Ovary (tissue), 9 donors: ENCODE results near the gene ADGRE2. TPM values are rescaled to one million over a fixed set of nuclear protein-coding genes. Genes with fewer than 3 reads are reported as not detected.

Experiments
- DNase-seq, 5 donors: peaks; one replicate each; pipeline ENCODE4 v3.0.0-alpha.2; 2019 to 2020
- H3K27ac ChIP-seq, 2 donors: fragments of 200-600 bp; one replicate each; pipeline versions ENCODE4 v1.5.1 to v1.8.0; 2019 to 2022
- H3K27me3 ChIP-seq: fragments of 200-600 bp; one replicate; pipeline ENCODE4 v1.8.0; 2022
- H3K36me3 ChIP-seq: fragments of 200-600 bp; sonication (generic); one replicate; pipeline ENCODE4 v1.5.1; 2019
- H3K4me1 ChIP-seq: one replicate; pipeline ENCODE4 v1.8.1; 2013; ENCODE audit warnings: mild to moderate bottlenecking, moderate library complexity; ENCODE audit not compliant: insufficient read depth
- H3K4me3 ChIP-seq: fragments of 200-600 bp; sonication (generic); one replicate; pipeline ENCODE4 v1.5.1; 2017
- H3K9me3 ChIP-seq, 2 donors: fragments of 200-600 bp in 1 of 2; sonication (generic) in 1 of 2; one replicate each; pipeline versions ENCODE4 v1.5.1 to v1.8.1; 2013 to 2019; ENCODE audit warnings: mild to moderate bottlenecking in 1 of 2, moderate library complexity in 1 of 2
- EP300 ChIP-seq: sonication (generic); formaldehyde crosslinking; IDR thresholded peaks from one replicate; pipeline ENCODE4 v1.6.1; 2017; ENCODE audit warnings: antibody characterized with exemption
- POLR2A ChIP-seq: fragments of 450-650 bp; IDR thresholded peaks from one replicate; pipeline ENCODE4 v1.6.1; 2017; ENCODE audit warnings: antibody characterized with exemption, mild to moderate bottlenecking, moderate library complexity
- WGBS, 3 donors: extraction: QIAGEN DNeasy Blood & Tissue Kit in 1 of 3; methylation state at CpG; one replicate each; pipeline versions ENCODE4 v1.1.5 to v1.1.7; 2013 to 2017; 5-methylcytosine and 5-hydroxymethylcytosine counted together
- intact Hi-C, 4 donors: fragments of 100-400 bp; cut with DNase I; formaldehyde crosslinking; loops; one replicate each; pipeline versions ENCODE4 v1.11.0 to v1.15.1; 2022 to 2023
- polyA plus RNA-seq, 2 donors: library from polyadenylated mRNA; stranded (reverse); fragments of 200-250 nt in 1 of 2; fragments of 350-450 nt in 1 of 2; fragmentation: Illumina TruSeq in 1 of 2; extraction: RNeasy Lipid Tissue Mini Kit (QIAGEN cat#74804) in 1 of 2; gene quantifications; one replicate each; pipeline ENCODE4 v1.2.3, GENCODE V29; 2013 to 2014
- total RNA-seq, 7 donors: library from RNA; depleted of rRNA in 2 of 7; stranded (reverse); fragments of >200 nt in 2 of 7; fragmentation: NEBNext Ultra II Directional in 3 of 7; extraction: Animal tissue kit (Norgen Biotek cat#: 25700) in 3 of 7; gene quantifications; one replicate each; pipeline versions ENCODE4 v1.1.0 to v1.2.4, GENCODE V29; 2016 to 2023
- TF ChIP-seq, protein P1 (sequence below), 3 donors: fragments of 450-650 bp in 2 of 3; fragments of 200-600 bp in 1 of 3; IDR thresholded peaks; one replicate each; pipeline versions ENCODE4 v1.5.1 to v1.8.0; 2016 to 2022; ENCODE audit warnings: antibody characterized with exemption in 3 of 3, mild to moderate bottlenecking in 1 of 3
- donor health status: DM: no; HTN: no; CAD: no; lungs with moderate emphysema.
- donor health status: DM: no; HTN: no; CAD: no.
- donor health status: Bipolar disorder and iron deficiency.
- donor health status: DM: yes; HTN: yes; CAD: no.
- donor health status: DM: no; HTN: no; CAD: no.
- donor health status: DM: yes; HTN: yes; CAD: no.

ADGRE2 gene
- total and polyA plus RNA-seq, 9 donors: 0.24 to 4.2 (median 1.0) TPM

DNA sequence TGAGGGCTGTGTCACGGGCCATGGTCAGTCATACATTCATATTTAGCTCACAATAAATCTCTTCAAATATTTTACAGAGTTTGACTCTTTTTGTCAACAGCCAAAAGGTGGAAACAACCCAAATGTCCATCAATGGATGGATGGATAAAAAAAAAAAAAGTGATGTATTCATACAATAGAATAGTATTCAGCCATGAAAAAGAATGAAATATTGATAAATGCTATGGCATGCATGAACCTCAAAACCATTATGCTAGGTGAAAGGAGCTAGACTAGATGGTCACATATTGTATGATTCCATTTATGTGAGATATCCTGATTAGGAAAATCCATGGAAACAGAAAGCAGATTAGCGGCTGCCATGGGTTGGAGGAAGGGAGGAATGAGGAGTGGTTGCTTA, 16.2 kb downstream of the ADGRE2 start:
- H3K4me3 ChIP-seq: no peak overlapping the region
- H3K27ac ChIP-seq: no peak overlapping the region
- no peak for DNase-seq
- H3K36me3 ChIP-seq: no peaks in the 10 kb centered on the region
- H3K4me1 ChIP-seq: no peaks in the 10 kb centered on the region
- H3K27me3 ChIP-seq: no peaks in the 10 kb centered on the region
- H3K9me3 ChIP-seq: no peaks in the 10 kb centered on the region
- WGBS, 3 donors: 87 to 92% (median 89%) methylated on average over 2 of the region's 2 CpGs
- TF ChIP-seq POLR2A (no peak), EP300 (no peak)
- TF ChIP-seq, protein P1, sequence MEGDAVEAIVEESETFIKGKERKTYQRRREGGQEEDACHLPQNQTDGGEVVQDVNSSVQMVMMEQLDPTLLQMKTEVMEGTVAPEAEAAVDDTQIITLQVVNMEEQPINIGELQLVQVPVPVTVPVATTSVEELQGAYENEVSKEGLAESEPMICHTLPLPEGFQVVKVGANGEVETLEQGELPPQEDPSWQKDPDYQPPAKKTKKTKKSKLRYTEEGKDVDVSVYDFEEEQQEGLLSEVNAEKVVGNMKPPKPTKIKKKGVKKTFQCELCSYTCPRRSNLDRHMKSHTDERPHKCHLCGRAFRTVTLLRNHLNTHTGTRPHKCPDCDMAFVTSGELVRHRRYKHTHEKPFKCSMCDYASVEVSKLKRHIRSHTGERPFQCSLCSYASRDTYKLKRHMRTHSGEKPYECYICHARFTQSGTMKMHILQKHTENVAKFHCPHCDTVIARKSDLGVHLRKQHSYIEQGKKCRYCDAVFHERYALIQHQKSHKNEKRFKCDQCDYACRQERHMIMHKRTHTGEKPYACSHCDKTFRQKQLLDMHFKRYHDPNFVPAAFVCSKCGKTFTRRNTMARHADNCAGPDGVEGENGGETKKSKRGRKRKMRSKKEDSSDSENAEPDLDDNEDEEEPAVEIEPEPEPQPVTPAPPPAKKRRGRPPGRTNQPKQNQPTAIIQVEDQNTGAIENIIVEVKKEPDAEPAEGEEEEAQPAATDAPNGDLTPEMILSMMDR (IDR thresholded peaks at IDR 0.05): no peak
- intact Hi-C loops: no loop called here

DNA sequence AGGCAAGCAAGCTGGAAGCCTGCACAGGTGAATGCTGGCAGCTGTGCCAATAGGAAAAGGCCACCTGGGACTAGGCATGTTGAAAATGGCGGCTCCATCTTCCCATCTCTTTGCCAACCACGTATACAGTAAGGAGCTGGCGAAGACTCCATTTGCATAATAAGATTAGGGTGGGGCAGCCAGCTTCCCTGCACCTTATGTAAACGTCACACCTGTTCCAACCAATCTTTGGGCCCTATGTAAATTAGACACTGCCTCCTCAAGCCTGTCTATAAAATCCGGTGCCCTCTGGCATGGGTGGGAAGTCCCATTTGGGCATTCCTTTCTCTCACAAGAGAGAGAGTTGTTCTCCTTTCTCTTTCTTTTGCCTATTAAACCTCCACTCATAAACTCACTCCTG, 16.8 kb downstream of the ADGRE2 start:
- H3K4me1 ChIP-seq: no peaks in the 10 kb centered on the region
- DNase-seq: no peak
- intact Hi-C loops: no loop called here
- no peak overlapping the region for H3K27ac ChIP-seq
- no peaks in the 10 kb centered on the region for H3K36me3 ChIP-seq
- no peak for TF ChIP-seq EP300
- no peak for TF ChIP-seq POLR2A
- TF ChIP-seq, protein P1 (IDR thresholded peaks at IDR 0.05): no peak
- H3K4me3 ChIP-seq: no peak overlapping the region
- 61 to 69% (median 61%) methylated on average over 5 of the region's 5 CpGs for WGBS, 3 donors
- no peaks in the 10 kb centered on the region for H3K27me3 ChIP-seq
- no peaks in the 10 kb centered on the region for H3K9me3 ChIP-seq

DNA sequence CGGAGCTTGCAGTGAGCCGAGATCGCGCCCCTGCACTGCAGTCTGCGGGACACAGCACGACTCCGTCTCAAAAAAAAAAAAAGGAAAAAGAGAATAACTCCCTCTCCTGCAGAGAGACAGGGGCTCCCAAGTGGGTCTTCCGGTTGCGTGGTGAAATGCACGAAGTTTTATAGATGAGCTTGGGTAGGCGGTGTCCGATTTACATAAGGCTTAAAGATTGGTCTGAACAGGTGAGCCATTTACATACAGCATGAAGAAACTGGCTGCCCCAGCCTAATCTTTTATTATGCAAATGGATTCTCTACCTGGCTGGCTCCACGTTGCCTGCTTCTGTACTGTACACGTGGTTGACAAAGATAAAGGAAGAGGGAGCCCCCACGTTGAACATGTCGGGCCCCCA, 19.5 kb downstream of the ADGRE2 start:
- 13 to 28% (median 26%) methylated on average over 16 of the region's 16 CpGs for WGBS, 3 donors
- TF ChIP-seq EP300 (no peak), POLR2A (no peak)
- TF ChIP-seq, protein P1 (IDR thresholded peaks at IDR 0.05): no peak
- no peaks in the 10 kb centered on the region for H3K9me3 ChIP-seq
- no peak overlapping the region for H3K27ac ChIP-seq
- no peak overlapping the region for H3K4me3 ChIP-seq
- H3K4me1 ChIP-seq: no peaks in the 10 kb centered on the region
- no peaks in the 10 kb centered on the region for H3K27me3 ChIP-seq
- H3K36me3 ChIP-seq: no peaks in the 10 kb centered on the region
- intact Hi-C loops: no loop called here
- DNase-seq: no peak

DNA sequence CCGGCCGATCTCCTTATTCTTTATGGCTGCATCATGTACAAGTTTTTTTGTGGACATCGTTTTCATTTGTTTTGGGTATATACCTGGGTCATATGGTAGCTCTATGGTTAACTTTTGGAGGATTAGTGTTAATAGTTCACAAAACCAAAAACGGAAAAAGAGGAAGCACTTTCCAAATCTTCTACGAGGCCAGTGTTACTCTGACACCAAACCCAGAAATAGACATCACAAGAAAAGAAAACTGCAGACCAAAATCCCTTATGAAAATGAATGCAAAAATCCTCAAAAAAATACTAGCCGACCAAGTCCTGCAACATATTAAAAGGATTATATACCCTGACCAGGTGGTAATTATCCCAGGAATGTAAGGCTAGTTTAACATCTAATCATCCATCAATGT, 29.8 kb downstream of the ADGRE2 start:
- no peak for DNase-seq
- H3K4me1 ChIP-seq: no peaks in the 10 kb centered on the region
- intact Hi-C loops: no loop called here
- H3K36me3 ChIP-seq: no peaks in the 10 kb centered on the region
- H3K27me3 ChIP-seq: no peaks in the 10 kb centered on the region
- 65 to 71% (median 66%) methylated on average over 6 of the region's 6 CpGs for WGBS, 3 donors
- H3K4me3 ChIP-seq: no peak overlapping the region
- no peaks in the 10 kb centered on the region for H3K9me3 ChIP-seq
- TF ChIP-seq POLR2A: no peak
- TF ChIP-seq, protein P1 (IDR thresholded peaks at IDR 0.05): no peak
- TF ChIP-seq EP300: no peak
- no peak overlapping the region for H3K27ac ChIP-seq

DNA sequence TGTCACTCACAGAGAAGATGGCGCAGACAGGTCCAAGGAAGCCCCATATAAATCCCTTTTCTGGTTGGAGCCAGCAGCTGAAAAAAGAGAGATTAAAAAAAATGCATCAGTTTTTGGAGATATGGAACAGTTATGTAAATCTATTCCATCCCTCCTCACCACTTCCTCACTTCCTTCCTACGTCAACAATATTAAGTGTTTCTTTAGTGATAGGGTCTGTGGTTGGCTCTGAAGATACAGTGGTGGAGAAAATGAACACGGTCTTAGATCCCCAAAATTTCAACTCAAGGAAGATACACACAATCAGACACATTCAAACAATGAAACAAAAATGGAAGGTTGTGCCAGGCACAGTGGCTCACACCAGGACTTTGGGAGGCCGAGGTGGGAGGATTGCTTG, 31.5 kb downstream of the ADGRE2 start:
- intact Hi-C loops: no loop called here
- Histone ChIP-seq H3K36me3 (no peaks in the 10 kb centered on the region), H3K4me3 (no peak overlapping the region), H3K9me3 (no peaks in the 10 kb centered on the region), H3K27ac (no peak overlapping the region), H3K4me1 (no peaks in the 10 kb centered on the region), H3K27me3 (no peaks in the 10 kb centered on the region)
- TF ChIP-seq POLR2A (no peak), EP300 (no peak)
- TF ChIP-seq, protein P1 (IDR thresholded peaks at IDR 0.05): no peak
- no peak for DNase-seq
- 76 to 83% (median 81%) methylated on average over 4 of the region's 4 CpGs for WGBS, 3 donors
